Stomach (tissue), 9 donors: Measurements from ENCODE around the gene HEPACAM2. TPM values are rescaled to one million over a fixed set of nuclear protein-coding genes. Genes with fewer than 3 reads are reported as not detected.

Experiments
- DNase-seq, 2 donors: peaks; one replicate each; pipeline versions ENCODE4 v3.0.0 to v3.0.0-alpha.2; 2013 to 2019
- H3K27ac ChIP-seq, 5 donors: fragments of 200-600 bp in 4 of 5; sonication (generic) in 4 of 5; one replicate each; pipeline ENCODE4 v1.5.1; 2013 to 2019; ENCODE audit warnings: mild to moderate bottlenecking in 1 of 5, moderate library complexity in 1 of 5
- H3K27me3 ChIP-seq, 3 donors: fragments of 200-600 bp; sonication (generic); one replicate each; pipeline ENCODE4 v1.5.1; 2017 to 2019; ENCODE audit warnings: mixed run types in 1 of 3
- H3K36me3 ChIP-seq, 4 donors: fragments of 200-600 bp; sonication (generic); 1 replicate in 3 of 4; 2 replicates in 1 of 4; pipeline ENCODE4 v1.5.1; 2016 to 2019
- H3K4me1 ChIP-seq, 4 donors: fragments of 200-600 bp; sonication (generic); one replicate each; pipeline ENCODE4 v1.5.1; 2016 to 2019
- H3K4me3 ChIP-seq, 4 donors: fragments of 200-600 bp; sonication (generic) in 3 of 4; one replicate each; pipeline ENCODE4 v1.5.1; 2016 to 2019; ENCODE audit warnings: mild to moderate bottlenecking in 1 of 4
- H3K9me3 ChIP-seq, 4 donors: fragments of 200-600 bp; sonication (generic); one replicate each; pipeline ENCODE4 v1.5.1; 2016 to 2019
- EP300 ChIP-seq: sonication (generic); formaldehyde crosslinking; IDR thresholded peaks from one replicate; pipeline ENCODE4 v1.6.1; 2017; ENCODE audit warnings: antibody characterized with exemption
- POLR2A ChIP-seq, 4 donors: fragments of 450-650 bp; IDR thresholded peaks; one replicate each; pipeline ENCODE4 v1.6.1; 2016; ENCODE audit warnings: antibody characterized with exemption in 4 of 4, control low read depth in 2 of 4, mild to moderate bottlenecking in 1 of 4, moderate library complexity in 1 of 4
- POLR2AphosphoS5 ChIP-seq, 3 donors: sonication (generic); formaldehyde crosslinking; IDR thresholded peaks; one replicate each; pipeline ENCODE4 v1.6.1; 2016; ENCODE audit warnings: antibody characterized with exemption in 3 of 3
- WGBS, 5 donors: extraction: QIAGEN DNeasy Blood & Tissue Kit in 3 of 5; methylation state at CpG; one replicate each; pipeline versions ENCODE4 v1.1.5 to v1.1.7; 2013 to 2018; 5-methylcytosine and 5-hydroxymethylcytosine counted together
- intact Hi-C: fragments of 100-400 bp; cut with DNase I; formaldehyde crosslinking; loops from one replicate; pipeline ENCODE4 v1.15.1; 2023; ENCODE audit warnings: low total_unique reads
- polyA plus RNA-seq, 3 donors: library from polyadenylated mRNA; stranded (reverse); fragments of 200-250 nt; gene quantifications; one replicate each; pipeline ENCODE4 v1.2.3, GENCODE V29; 2013
- total RNA-seq, 5 donors: library from RNA; depleted of rRNA; stranded (reverse); fragments of >200 nt; gene quantifications; one replicate each; pipeline versions ENCODE4 v1.1.0 to v1.2.3, GENCODE V29; 2014 to 2016
- TF ChIP-seq, protein P1 (sequence below), 7 experiments: fragments of 450-650 bp in 4 of 7; fragments of 200-600 bp in 3 of 7; sonication (generic) in 3 of 7; IDR thresholded peaks; one replicate each; pipeline ENCODE4 v1.5.1; 2016 to 2019; ENCODE audit warnings: antibody characterized with exemption in 7 of 7, control low read depth in 2 of 7, mild to moderate bottlenecking in 1 of 7
- donor health status: healthy with polysubstance abuse.
- donor health status: Bipolar disorder and iron deficiency.
- donor health status: healthy.

HEPACAM2 gene
- total and polyA plus RNA-seq, 8 donors: 0.83 to 6.4 (median 2.3) TPM; not detected in 1

DNA sequence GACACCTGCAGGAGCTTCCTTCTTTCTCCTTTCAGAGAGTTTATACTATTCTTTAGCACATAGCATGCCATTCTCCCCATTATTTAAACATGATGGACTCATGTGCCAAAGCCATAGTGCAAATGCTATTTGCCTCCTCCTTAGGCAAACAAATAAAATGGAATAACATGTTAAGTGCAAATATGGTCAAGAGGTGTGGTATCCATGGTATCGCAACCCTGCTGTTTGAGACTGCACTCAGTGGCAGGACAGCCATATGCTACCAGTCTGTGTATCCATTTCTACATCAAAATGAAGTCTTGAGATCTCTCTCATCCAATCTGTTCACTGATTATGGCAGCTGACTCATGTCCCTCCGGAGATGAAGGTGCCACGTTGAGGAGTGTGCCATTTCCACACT is 22.8 kb downstream of the HEPACAM2 start:
- 40 to 61% (median 47%) methylated on average over 3 of the region's 3 CpGs for WGBS, 5 donors
- H3K4me3 ChIP-seq: no peak overlapping the region
- peak in 1 of 2 donors; percentile 59 for DNase-seq
- peak in 2 of 3 donors; percentile 38 to 68 for TF ChIP-seq POLR2AphosphoS5 (IDR thresholded peaks at IDR 0.05)
- TF ChIP-seq, protein P1, sequence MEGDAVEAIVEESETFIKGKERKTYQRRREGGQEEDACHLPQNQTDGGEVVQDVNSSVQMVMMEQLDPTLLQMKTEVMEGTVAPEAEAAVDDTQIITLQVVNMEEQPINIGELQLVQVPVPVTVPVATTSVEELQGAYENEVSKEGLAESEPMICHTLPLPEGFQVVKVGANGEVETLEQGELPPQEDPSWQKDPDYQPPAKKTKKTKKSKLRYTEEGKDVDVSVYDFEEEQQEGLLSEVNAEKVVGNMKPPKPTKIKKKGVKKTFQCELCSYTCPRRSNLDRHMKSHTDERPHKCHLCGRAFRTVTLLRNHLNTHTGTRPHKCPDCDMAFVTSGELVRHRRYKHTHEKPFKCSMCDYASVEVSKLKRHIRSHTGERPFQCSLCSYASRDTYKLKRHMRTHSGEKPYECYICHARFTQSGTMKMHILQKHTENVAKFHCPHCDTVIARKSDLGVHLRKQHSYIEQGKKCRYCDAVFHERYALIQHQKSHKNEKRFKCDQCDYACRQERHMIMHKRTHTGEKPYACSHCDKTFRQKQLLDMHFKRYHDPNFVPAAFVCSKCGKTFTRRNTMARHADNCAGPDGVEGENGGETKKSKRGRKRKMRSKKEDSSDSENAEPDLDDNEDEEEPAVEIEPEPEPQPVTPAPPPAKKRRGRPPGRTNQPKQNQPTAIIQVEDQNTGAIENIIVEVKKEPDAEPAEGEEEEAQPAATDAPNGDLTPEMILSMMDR (IDR thresholded peaks at IDR 0.05): no peak
- H3K27ac ChIP-seq: peak overlapping the region in 3 of 5 donors; percentile 12 to 50 (median 42)
- intact Hi-C loops: no loop called here
- H3K27me3 ChIP-seq: no peaks in the 10 kb centered on the region
- no peaks in the 10 kb centered on the region for H3K9me3 ChIP-seq
- H3K36me3 ChIP-seq: no peaks in the 10 kb centered on the region
- H3K4me1 ChIP-seq: peaks cover 0 to 6% (median 0%) of the 10 kb centered on the region in 4 donors

DNA sequence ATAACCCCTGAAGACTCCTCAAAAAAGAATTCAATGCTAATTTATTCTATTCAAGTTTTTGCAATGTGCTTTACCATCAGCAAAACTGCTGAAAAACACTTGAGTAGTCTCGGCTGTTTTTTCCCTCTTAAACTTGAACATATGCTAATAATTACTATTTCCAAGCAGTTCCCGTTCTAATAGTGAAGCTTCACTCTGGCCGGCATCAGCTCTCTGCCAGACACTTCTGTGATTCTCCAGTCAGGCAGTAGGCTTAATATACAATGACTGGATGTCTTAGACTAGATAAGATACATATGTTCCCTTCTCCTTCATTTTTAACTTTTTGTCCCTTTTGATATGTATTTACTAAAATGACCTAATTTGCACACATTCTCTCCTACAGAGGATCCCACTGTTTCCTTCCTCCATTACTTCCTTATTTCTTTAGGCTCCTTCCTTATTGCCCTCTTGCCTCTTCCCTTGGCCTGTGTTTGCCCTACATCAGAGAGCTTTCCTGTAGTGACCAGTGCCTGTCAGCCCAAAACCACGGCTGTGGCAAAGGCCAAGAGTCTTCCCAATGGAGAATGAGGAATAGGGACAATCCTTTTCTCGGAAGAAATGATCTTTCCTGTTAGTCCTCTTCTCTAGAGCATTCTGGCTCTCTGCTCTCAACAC is 23.5 kb downstream of the HEPACAM2 start:
- intact Hi-C loops: no loop called here
- no peaks in the 10 kb centered on the region for H3K36me3 ChIP-seq
- 65 to 83% (median 72%) methylated on average over 5 of the region's 5 CpGs for WGBS, 5 donors
- H3K27ac ChIP-seq: peak overlapping the region in 2 of 5 donors; percentile 12 to 42
- H3K27me3 ChIP-seq: no peaks in the 10 kb centered on the region
- H3K4me1 ChIP-seq: peaks cover 0 to 6% (median 0%) of the 10 kb centered on the region in 4 donors
- no peak overlapping the region for H3K4me3 ChIP-seq
- H3K9me3 ChIP-seq: no peaks in the 10 kb centered on the region
- peak in 1 of 2 donors; percentile 20 for DNase-seq
- TF ChIP-seq POLR2A (IDR thresholded peaks at IDR 0.05) (no peak), POLR2AphosphoS5 (IDR thresholded peaks at IDR 0.05) (no peak), EP300 (no peak)
- TF ChIP-seq, protein P1 (IDR thresholded peaks at IDR 0.05): no peak

DNA sequence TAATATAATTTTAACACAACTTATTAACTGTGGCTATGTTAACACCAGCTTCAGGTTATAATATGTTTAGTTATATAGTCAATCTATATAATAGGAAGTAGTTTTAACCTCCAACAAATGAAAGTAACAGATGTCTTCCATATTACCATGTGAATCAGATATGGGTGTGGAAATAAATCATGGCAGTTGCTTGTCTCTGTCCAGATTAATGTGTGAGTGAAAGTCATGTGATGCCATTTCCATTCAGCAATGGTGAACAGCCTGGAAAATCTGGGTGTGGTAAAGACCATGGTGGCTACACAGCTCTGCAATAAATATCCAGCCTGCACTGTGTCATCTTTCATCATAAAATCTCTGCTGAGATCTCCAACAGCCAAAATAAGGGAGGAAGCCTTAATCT is 27.8 kb downstream of the HEPACAM2 start:
- no peaks in the 10 kb centered on the region for H3K27me3 ChIP-seq
- intact Hi-C loops: no loop called here

DNA sequence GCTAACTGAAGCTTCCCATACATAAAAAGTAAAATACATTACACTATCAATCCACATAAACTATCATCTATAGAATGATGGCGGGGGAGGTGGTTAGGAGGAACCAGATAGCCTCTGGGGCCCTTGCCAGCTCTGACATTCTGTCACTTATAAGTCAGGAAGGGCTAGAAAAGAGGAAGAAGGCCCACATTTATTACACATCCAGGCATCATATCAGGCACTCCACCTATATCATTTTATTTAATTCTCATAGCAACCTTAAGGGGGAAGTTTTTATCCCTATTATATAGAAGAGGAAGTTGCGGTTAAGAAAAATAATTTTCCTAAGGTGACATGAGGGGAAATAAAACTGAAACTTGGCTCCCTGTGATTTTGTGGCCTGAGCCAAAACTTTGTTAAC is 29.9 kb downstream of the HEPACAM2 start:
- intact Hi-C loops: no loop called here
- DNase-seq: no peak
- no peaks in the 10 kb centered on the region for H3K27me3 ChIP-seq
- WGBS, 5 donors: 31 to 56% (median 38%) methylated on average over 2 of the region's 2 CpGs
- H3K4me1 ChIP-seq: peaks cover 0 to 14% (median 0%) of the 10 kb centered on the region in 4 donors
- no peak for TF ChIP-seq POLR2AphosphoS5 (IDR thresholded peaks at IDR 0.05)
- TF ChIP-seq, protein P1 (IDR thresholded peaks at IDR 0.05): no peak
- no peak for TF ChIP-seq EP300
- no peak for TF ChIP-seq POLR2A (IDR thresholded peaks at IDR 0.05)
- no peaks in the 10 kb centered on the region for H3K36me3 ChIP-seq
- H3K27ac ChIP-seq: peak overlapping the region in 1 of 5 donors; percentile 44
- no peaks in the 10 kb centered on the region for H3K9me3 ChIP-seq
- no peak overlapping the region for H3K4me3 ChIP-seq

More for the DNA sequence above, 27.8 kb downstream of the HEPACAM2 start:
- H3K9me3 ChIP-seq: no peaks in the 10 kb centered on the region
- DNase-seq: no peak
- no peak overlapping the region for H3K27ac ChIP-seq
- peaks cover 0 to 19% (median 0%) of the 10 kb centered on the region in 4 donors for H3K4me1 ChIP-seq
- H3K36me3 ChIP-seq: no peaks in the 10 kb centered on the region
- H3K4me3 ChIP-seq: no peak overlapping the region
- TF ChIP-seq EP300 (no peak), POLR2A (IDR thresholded peaks at IDR 0.05) (no peak), POLR2AphosphoS5 (IDR thresholded peaks at IDR 0.05) (no peak)
- TF ChIP-seq, protein P1 (IDR thresholded peaks at IDR 0.05): no peak
